PC-3 (cell line): ENCODE results near the gene SLC44A3. TPM values are rescaled to one million over a fixed set of nuclear protein-coding genes. Genes with fewer than 3 reads are reported as not detected.

ENCODE experiments used
- ATAC-seq: fragments of 200-7000 bp; cut with Tn5 transposase; 2 replicates; pipeline ENCODE4 v1.9.1; 2020; ENCODE audit warnings: mild to moderate bottlenecking, moderate library complexity
- BruUV-seq: library from RNA; stranded (reverse); fragments of 400-500 nt; replicated peaks from 2 replicates; lab custom pipeline; 2021; lab: Mats Ljungman, UMichigan
- CTCF ChIA-PET: fragments of 300-600 bp; sonication (Branson Sonifier 250); formaldehyde crosslinking; loops from one replicate; lab custom pipeline; 2022; ENCODE audit warnings: antibody characterized with exemption; lab: Charles Lee
- POLR2A ChIA-PET: fragments of 300-600 bp; sonication (Branson Sonifier 250); formaldehyde crosslinking; loops from one replicate; lab custom pipeline; 2022; ENCODE audit warnings: antibody characterized with exemption; ENCODE audit not compliant: unreplicated experiment; lab: Charles Lee
- DNase-seq: peaks from one replicate; pipeline ENCODE4 v3.0.0-alpha.2; 2015
- H2AFZ ChIP-seq: fragments of 300-600 bp; sonication (generic); 2 replicates; pipeline ENCODE4 v1.6.0; 2016; ENCODE audit warnings: antibody characterized with exemption, low read length
- H3F3A ChIP-seq: fragments of 300-600 bp; sonication (generic); one replicate; pipeline ENCODE4 v1.6.0; 2017; ENCODE audit warnings: antibody characterized with exemption, low read length, control low read depth, mild to moderate bottlenecking; ENCODE audit not compliant: unreplicated experiment
- H3K27ac ChIP-seq: fragments of 300-600 bp; sonication (generic); 2 replicates; pipeline ENCODE4 v1.5.1; 2016; ENCODE audit warnings: mild to moderate bottlenecking, low read length
- H3K27me3 ChIP-seq: fragments of 300-600 bp; sonication (generic); 2 replicates; pipeline ENCODE4 v1.6.1; 2016; ENCODE audit warnings: low read length, mixed read lengths
- H3K36me3 ChIP-seq: fragments of 300-600 bp; sonication (generic); 2 replicates; pipeline ENCODE4 v1.6.1; 2016; ENCODE audit warnings: low read depth, mixed run types, low read length, mixed read lengths
- H3K4me1 ChIP-seq: fragments of 300-600 bp; sonication (generic); 2 replicates; pipeline ENCODE4 v1.5.1; 2016; ENCODE audit warnings: low read length; ENCODE audit not compliant: insufficient read depth
- H3K4me2 ChIP-seq: fragments of 300-600 bp; sonication (generic); 2 replicates; pipeline ENCODE4 v1.6.0; 2016; ENCODE audit warnings: low read length
- H3K4me3 ChIP-seq: fragments of 300-600 bp; sonication (generic); 2 replicates; pipeline ENCODE4 v1.5.1; 2016; ENCODE audit warnings: mild to moderate bottlenecking, low read length, mixed read lengths
- H3K79me2 ChIP-seq: fragments of 300-600 bp; sonication (generic); 2 replicates; pipeline ENCODE4 v1.6.1; 2017; ENCODE audit warnings: low read length, mixed read lengths
- H3K9ac ChIP-seq: fragments of 300-600 bp; sonication (generic); 2 replicates; pipeline ENCODE4 v1.6.0; 2016; ENCODE audit warnings: mild to moderate bottlenecking, low read length
- H3K9me2 ChIP-seq: fragments of 300-600 bp; sonication (generic); replicated peaks from 2 replicates; pipeline ENCODE4 v1.6.1; 2016; ENCODE audit warnings: mixed run types, low read length, mixed read lengths
- H3K9me3 ChIP-seq: fragments of 300-600 bp; sonication (generic); 2 replicates; pipeline ENCODE4 v1.6.1; 2016; ENCODE audit warnings: low read length, mixed read lengths
- H4K20me1 ChIP-seq: fragments of 300-600 bp; sonication (generic); 2 replicates; pipeline ENCODE4 v1.6.1; 2016; ENCODE audit warnings: low read length, mixed read lengths
- EZH2 ChIP-seq: fragments of 300-600 bp; sonication (generic); IDR thresholded peaks from one replicate; pipeline ENCODE4 v1.6.1; 2017; ENCODE audit warnings: antibody characterized with exemption, mild to moderate bottlenecking, low read length; ENCODE audit not compliant: unreplicated experiment
- EZH2phosphoT487 ChIP-seq: fragments of 300-600 bp; sonication (generic); IDR thresholded peaks from 2 replicates; pipeline ENCODE4 v1.6.1; 2018; ENCODE audit warnings: mild to moderate bottlenecking, antibody characterized with exemption, low read length, borderline replicate concordance
- intact Hi-C: fragments of 100-400 bp; cut with micrococcal nuclease; formaldehyde crosslinking; loops from 2 replicates; pipeline ENCODE4 v1.9.0; 2023
- total RNA-seq: library from RNA; depleted of rRNA; stranded (reverse); fragments of >200 nt; gene quantifications from 2 replicates; pipeline ENCODE4 v1.2.3, GENCODE V29; 2014
- TF ChIP-seq, protein P1 (sequence below): fragments of 300-600 bp; sonication (generic); conservative IDR thresholded peaks from 2 replicates; pipeline ENCODE4 v1.5.1; 2017; ENCODE audit warnings: antibody characterized with exemption, low read depth, mild to moderate bottlenecking, low read length

SLC44A3 gene
- total RNA-seq, 1 experiment from 2014 or later: 9.2 TPM

GRCh38 chr1:94935476-94935875, 115.3 kb downstream of the SLC44A3 start:
- Histone ChIP-seq H3K9ac (no peak overlapping the region), H3K27me3 (no peaks in the 10 kb centered on the region), H3K79me2 (no peaks in the 10 kb centered on the region), H3K36me3 (no peaks in the 10 kb centered on the region), H2AFZ (no peak overlapping the region), H3K4me2 (no peak overlapping the region), H3K4me1 (0 out of 2 replicates have a peak, but pooled peaks cover 4% of the 10 kb centered on the region), H4K20me1 (no peaks in the 10 kb centered on the region), H3K9me2 (no peaks in the 10 kb centered on the region), H3K27ac (no peak overlapping the region), H3F3A (no peaks in the 10 kb centered on the region), H3K4me3 (no peak overlapping the region), H3K9me3 (no peaks in the 10 kb centered on the region)
- ATAC-seq: no peak
- DNase-seq: no peak
- intact Hi-C loops: loop anchor here (5.0 kb wide), 1 partner anchor 47 kb away; no protein-coding TSS in a partner anchor
- CTCF ChIA-PET: no interaction called here
- TF ChIP-seq EZH2 (no peak), EZH2phosphoT487 (no peak)
- TF ChIP-seq, protein P1, sequence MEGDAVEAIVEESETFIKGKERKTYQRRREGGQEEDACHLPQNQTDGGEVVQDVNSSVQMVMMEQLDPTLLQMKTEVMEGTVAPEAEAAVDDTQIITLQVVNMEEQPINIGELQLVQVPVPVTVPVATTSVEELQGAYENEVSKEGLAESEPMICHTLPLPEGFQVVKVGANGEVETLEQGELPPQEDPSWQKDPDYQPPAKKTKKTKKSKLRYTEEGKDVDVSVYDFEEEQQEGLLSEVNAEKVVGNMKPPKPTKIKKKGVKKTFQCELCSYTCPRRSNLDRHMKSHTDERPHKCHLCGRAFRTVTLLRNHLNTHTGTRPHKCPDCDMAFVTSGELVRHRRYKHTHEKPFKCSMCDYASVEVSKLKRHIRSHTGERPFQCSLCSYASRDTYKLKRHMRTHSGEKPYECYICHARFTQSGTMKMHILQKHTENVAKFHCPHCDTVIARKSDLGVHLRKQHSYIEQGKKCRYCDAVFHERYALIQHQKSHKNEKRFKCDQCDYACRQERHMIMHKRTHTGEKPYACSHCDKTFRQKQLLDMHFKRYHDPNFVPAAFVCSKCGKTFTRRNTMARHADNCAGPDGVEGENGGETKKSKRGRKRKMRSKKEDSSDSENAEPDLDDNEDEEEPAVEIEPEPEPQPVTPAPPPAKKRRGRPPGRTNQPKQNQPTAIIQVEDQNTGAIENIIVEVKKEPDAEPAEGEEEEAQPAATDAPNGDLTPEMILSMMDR: no peak
- BruUV-seq: no TSS peak
- POLR2A ChIA-PET: no interaction called here

DNA sequence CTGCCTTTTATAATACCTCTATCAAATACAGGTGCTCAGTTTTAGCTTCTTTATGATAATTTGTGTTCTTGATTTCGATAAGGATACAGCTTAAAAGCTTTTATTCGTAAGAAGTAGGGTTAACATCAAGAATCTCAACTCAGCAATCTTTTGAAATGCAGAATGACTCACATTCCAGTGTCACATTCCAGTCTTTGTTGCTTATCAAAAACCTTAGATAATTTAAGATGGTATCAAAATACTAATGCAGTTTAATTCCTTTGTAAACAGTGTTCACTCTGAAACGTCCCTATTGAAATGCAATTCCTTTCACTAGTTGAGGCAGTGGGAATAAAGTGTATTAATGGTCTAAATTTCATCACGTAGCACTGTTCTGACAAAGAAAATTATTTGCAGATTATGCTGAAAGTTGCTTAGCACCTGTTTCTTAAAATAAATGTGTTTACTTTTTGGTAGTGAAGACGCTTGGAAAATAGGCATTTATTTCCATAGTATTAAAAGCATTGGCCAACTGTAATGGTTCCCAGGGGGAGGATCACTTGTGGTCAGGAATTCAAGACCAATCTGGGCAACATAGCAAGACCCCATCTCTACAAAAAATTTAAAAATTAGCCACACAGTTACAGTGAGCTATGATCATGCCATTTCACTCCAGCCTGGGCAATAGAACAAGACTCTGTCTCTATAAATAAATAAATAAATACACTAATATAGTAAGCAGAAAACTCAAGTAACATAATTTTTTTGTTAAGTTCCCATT, 116.9 kb downstream of the SLC44A3 start:
- CTCF ChIA-PET: no interaction called here
- H2AFZ ChIP-seq: no peak overlapping the region
- H3K36me3 ChIP-seq: no peaks in the 10 kb centered on the region
- H3K4me2 ChIP-seq: no peak overlapping the region
- intact Hi-C loops: loop anchor here (5.0 kb wide), 1 partner anchor 45 kb away; no protein-coding TSS in a partner anchor
- TF ChIP-seq, protein P1: no peak
- no peak for TF ChIP-seq EZH2phosphoT487
- no peak for TF ChIP-seq EZH2
- H3K4me3 ChIP-seq: no peak overlapping the region
- no peaks in the 10 kb centered on the region for H3K9me2 ChIP-seq
- H4K20me1 ChIP-seq: no peaks in the 10 kb centered on the region
- DNase-seq (no peak), ATAC-seq (no peak)
- no peaks in the 10 kb centered on the region for H3K9me3 ChIP-seq
- H3K27me3 ChIP-seq: no peaks in the 10 kb centered on the region
- H3F3A ChIP-seq: no peaks in the 10 kb centered on the region
- no peak overlapping the region for H3K27ac ChIP-seq
- BruUV-seq: no TSS peak
- H3K9ac ChIP-seq: no peak overlapping the region
- POLR2A ChIA-PET: no interaction called here
- no peaks in the 10 kb centered on the region for H3K79me2 ChIP-seq
- H3K4me1 ChIP-seq: peaks cover 7% of the 10 kb centered on the region; the same call in 1 of the 2 replicates

DNA sequence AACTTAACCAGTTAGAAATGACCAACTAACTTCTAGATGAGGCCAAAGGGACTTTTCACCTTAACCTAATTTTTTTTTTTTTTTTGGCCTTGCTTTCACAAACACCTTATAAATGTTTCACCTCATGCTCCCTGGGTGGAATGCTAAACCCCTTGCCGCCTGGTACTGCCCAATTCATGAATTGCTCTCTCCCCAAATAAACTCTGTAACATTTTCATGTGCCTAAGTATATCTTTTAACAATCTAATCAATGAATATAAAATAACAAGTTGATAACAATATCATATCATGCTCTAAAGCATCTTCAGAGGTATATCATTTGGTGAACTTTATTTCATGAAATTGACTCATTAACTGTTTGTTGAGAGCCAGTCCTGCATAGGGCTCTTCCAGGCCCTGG, 117.7 kb downstream of the SLC44A3 start:
- Histone ChIP-seq H3K4me1 (peaks cover 14% of the 10 kb centered on the region), H3K9me3 (no peaks in the 10 kb centered on the region), H3K4me2 (no peak overlapping the region), H3K27ac (no peak overlapping the region), H3K27me3 (no peaks in the 10 kb centered on the region), H3K9ac (no peak overlapping the region), H3F3A (no peaks in the 10 kb centered on the region), H3K4me3 (no peak overlapping the region), H3K9me2 (no peaks in the 10 kb centered on the region), H3K36me3 (no peaks in the 10 kb centered on the region), H3K79me2 (no peaks in the 10 kb centered on the region), H2AFZ (no peak overlapping the region), H4K20me1 (no peaks in the 10 kb centered on the region)
- POLR2A ChIA-PET: no interaction called here
- no TSS peak for BruUV-seq
- DNase-seq: no peak
- CTCF ChIA-PET: no interaction called here
- ATAC-seq: no peak
- intact Hi-C loops: loop anchor here (5.0 kb wide), 1 partner anchor 44 kb away; no protein-coding TSS in a partner anchor
- TF ChIP-seq, protein P1: no peak
- TF ChIP-seq EZH2phosphoT487: no peak
- no peak for TF ChIP-seq EZH2
